H4 (cell line): ENCODE results near the gene SNURF. TPM values are rescaled to one million over a fixed set of nuclear protein-coding genes. Genes with fewer than 3 reads are reported as not detected.
"Not testable (repeated sequence)": the region's sequence is repeated elsewhere in the genome, so short reads cannot be mapped to it uniquely, and the experiment has no call there.

Experiments used
- DNase-seq: peaks from one replicate; pipeline ENCODE4 v3.0.0-alpha.2; 2015; ENCODE audit warnings: low spot score
- total RNA-seq: library from RNA; depleted of rRNA; stranded (reverse); fragments of >200 nt; shearing (Covaris generic); gene quantifications from 2 replicates; pipeline ENCODE4 v1.2.3, GENCODE V29; 2014; rRNA removed

The SNURF gene
- total RNA-seq, 1 experiment from 2014 or later = 12.5 TPM

- no peak for DNase-seq
Observed at GRCh38 chr15:24971052-24971451, 16.3 kb downstream of the SNURF start.

- DNase-seq = no peak
Observed at GRCh38 chr15:24971772-24972171, 17.0 kb downstream of the SNURF start.

DNA sequence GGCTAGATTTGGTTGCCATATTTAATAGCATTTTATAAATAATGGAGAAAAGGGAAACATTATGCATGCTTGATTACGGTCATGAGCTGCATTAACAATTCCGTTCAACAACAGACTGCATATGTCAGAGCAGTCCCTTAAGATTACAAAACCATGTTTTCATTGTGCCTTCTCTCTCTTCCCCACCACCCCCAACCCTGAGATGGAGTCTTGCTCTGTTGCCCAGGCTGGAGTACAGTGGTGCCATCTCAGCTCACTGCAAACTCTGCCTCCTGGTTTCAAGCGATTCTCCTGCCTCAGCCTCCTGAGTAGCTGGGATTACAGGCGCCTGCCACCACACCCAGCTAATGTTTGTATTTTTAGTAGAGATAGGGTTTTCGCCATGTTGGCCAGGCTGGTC is 17.9 kb downstream of the SNURF start:
- DNase-seq = not testable (repeated sequence)

GRCh38 chr15:24976932-24977331 is 22.1 kb downstream of the SNURF start:
- no peak for DNase-seq

- no peak for DNase-seq
Observed at GRCh38 chr15:24977686-24978085, 22.9 kb downstream of the SNURF start.

- no peak for DNase-seq
Observed at GRCh38 chr15:24985224-24985623, 30.4 kb downstream of the SNURF start.

GRCh38 chr15:24986653-24987052 is 31.9 kb downstream of the SNURF start:
- no peak for DNase-seq

Other genes with a start within 250 kb of the SNURF start
- 189 and 228 TPM in 2 replicates for gene SNRPN, start within 50 bp of the SNURF start, total RNA-seq